Measurements from ENCODE around the gene SLITRK4. TPM values are rescaled to one million over a fixed set of nuclear protein-coding genes. Genes with fewer than 3 reads are reported as not detected.

SLITRK4 gene
- total RNA-seq, 3 donors from 2014 or later: not detected

DNA sequence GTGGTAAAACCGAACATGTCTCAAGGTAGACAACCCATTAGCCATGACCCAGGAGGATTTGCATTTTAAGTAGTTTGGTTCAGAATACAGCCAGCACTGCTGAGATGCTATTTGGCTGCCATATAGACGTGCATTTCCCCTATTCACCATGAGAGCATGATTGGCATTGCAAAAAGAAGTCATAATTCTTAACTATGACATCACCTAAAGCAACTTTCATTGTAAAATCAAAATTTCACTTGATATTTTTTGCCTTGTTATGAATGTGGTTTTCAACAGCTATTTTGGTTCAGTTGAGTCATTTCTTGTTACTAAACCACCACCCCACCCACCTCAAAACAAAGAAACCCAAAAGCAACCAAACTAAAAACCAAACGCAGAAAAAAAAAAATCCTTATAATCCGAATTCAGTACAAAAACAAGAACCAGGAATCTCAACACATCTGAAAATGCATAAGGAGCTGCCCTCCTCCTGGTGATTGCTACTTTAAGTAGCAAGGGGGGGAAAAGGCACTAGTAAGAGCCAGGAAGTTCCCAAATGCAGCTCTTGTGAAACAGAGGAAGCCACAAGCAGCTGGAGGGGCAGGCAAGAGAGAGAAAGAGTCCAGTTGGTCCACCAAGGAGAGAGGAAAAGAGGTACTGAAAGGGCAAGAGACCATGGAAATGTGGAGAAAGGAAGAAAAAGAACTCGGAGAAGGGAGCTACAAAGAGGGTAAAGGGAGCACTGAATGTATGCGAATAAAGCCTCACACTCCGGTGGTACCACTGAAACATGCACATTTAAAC is 3.1 kb downstream of the SLITRK4 start:
- H3K4me3 Mint-ChIP-seq: no peak overlapping the region

DNA sequence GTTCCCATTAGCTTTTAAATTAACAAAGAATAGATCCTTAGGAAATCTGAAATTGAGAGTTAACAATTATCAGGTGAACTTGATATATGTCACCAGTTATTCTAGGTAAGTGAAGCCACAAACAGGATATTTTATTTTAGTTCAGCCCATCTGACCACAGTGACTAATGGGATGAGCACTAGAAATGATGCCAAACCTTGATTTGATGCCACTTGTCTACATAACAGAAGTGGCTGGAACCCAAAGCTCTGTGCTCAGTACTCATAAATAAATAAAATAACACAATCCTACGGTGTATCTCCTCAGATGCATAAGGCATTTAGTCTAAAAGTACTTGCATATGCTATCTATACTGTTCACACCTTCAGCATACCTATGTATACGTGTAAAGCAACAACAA is 12.2 kb downstream of the SLITRK4 start:
- ATAC-seq: no peak
- Mint-ChIP-seq H3K27me3 (ENCODE audit: low read depth) (no peaks in the 10 kb centered on the region), H3K36me3 (ENCODE audit: insufficient read depth) (no peaks in the 10 kb centered on the region), H3K4me1 (ENCODE audit: low read depth) (no peaks in the 10 kb centered on the region), H3K9me3 (no peaks in the 10 kb centered on the region), H3K4me3 (no peak overlapping the region)
- no peak for DNase-seq

More for the DNA sequence above, 3.1 kb downstream of the SLITRK4 start:
- no peaks in the 10 kb centered on the region for H3K4me1 Mint-ChIP-seq (ENCODE audit: low read depth)
- DNase-seq (no peak), ATAC-seq (no peak)
- H3K36me3 Mint-ChIP-seq (ENCODE audit: insufficient read depth): no peaks in the 10 kb centered on the region
- peaks cover 22% of the 10 kb centered on the region for H3K27me3 Mint-ChIP-seq (ENCODE audit: low read depth)
- peaks cover 4% of the 10 kb centered on the region for H3K9me3 Mint-ChIP-seq

DNA sequence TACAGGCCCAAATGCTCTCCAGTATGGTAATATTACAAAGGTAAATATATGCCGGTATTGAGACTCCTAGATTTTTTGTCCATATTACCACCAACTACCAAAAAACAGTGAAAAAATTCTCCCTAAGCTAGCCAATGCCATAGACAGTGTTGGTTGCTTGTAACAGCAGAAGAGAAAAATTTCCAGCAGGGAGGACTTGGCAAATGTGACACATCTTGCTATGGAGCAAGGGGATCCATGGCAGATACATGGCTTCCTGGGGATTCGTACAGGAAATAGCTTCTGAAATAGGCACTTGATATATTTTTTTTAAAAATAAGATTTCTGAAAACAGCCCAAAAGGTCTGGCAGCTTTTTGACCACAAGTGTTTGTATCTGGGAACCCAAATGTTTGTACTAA is 14.6 kb downstream of the SLITRK4 start:
- no peak overlapping the region for H3K4me3 Mint-ChIP-seq
- ATAC-seq (no peak), DNase-seq (no peak)
- no peaks in the 10 kb centered on the region for H3K9me3 Mint-ChIP-seq
- H3K36me3 Mint-ChIP-seq (ENCODE audit: insufficient read depth): no peaks in the 10 kb centered on the region
- H3K4me1 Mint-ChIP-seq (ENCODE audit: low read depth): no peaks in the 10 kb centered on the region
- H3K27me3 Mint-ChIP-seq (ENCODE audit: low read depth): no peaks in the 10 kb centered on the region

DNA sequence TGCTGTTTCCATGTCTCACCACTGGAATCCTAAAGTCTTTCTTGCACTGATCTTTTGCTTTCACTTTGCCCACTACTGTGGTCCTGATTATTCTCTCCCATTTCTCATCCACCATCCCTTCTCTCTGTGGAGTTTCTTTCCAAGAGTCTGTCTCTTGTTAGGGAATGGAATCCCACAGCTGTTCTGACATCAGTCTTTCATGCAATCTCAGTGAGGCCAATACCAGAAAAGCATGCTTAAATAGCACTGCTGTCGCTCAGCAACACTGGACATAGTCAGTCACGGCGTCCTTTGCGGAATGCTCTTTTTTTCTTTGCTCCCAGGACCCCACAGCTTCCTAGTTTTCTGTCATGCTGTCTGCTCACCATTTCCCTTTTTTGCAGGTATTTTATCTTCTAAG is 20.1 kb downstream of the SLITRK4 start:
- Mint-ChIP-seq H3K27me3 (ENCODE audit: low read depth) (no peaks in the 10 kb centered on the region), H3K9me3 (peaks cover 3% of the 10 kb centered on the region), H3K4me3 (no peak overlapping the region), H3K4me1 (ENCODE audit: low read depth) (no peaks in the 10 kb centered on the region), H3K36me3 (ENCODE audit: insufficient read depth) (no peaks in the 10 kb centered on the region)
- no peak for ATAC-seq
- DNase-seq: no peak

DNA sequence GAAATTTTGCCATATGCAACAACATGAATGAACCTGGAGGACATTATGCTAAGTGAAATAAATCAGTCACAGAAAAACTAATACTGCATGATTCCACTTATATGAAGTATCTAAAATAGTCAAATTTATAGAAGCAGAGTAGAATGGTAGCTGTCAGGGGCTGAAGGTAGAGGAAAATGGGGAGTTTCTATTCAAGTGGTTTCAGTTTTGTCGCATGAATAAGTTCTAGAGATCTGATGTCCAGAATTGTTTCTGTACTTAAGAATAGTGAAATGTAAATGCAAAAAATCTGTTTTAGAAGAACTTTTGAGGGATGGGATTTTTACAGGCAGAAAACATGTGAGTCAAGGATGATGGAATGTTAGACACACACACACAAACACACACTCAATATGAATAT is 34.1 kb downstream of the SLITRK4 start:
- no peak for ATAC-seq
- H3K36me3 Mint-ChIP-seq (ENCODE audit: insufficient read depth): no peaks in the 10 kb centered on the region
- H3K4me1 Mint-ChIP-seq (ENCODE audit: low read depth): no peaks in the 10 kb centered on the region
- no peaks in the 10 kb centered on the region for H3K27me3 Mint-ChIP-seq (ENCODE audit: low read depth)
- H3K9me3 Mint-ChIP-seq: no peaks in the 10 kb centered on the region
- DNase-seq: no peak
- H3K4me3 Mint-ChIP-seq: no peak overlapping the region

DNA sequence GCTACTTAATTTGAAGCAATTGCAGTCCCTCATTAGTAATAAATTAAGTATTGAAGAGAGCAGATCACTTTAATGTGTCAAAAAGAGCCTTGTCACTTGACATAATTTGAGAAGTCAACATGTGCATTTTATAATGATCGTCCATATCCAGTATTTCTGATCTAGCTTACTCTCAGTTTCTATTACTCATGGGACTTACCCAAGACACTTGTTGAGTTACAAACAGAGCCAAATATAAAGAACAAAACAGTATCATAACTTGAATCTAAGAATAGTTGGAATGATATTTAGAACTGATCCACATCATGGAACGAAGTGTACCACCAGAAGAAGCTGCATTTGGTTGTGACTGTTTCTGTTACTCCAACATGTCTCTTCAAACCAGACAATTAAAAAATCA is 54.7 kb downstream of the SLITRK4 start:
- no peak for ATAC-seq
- H3K4me1 Mint-ChIP-seq (ENCODE audit: low read depth): no peaks in the 10 kb centered on the region
- no peaks in the 10 kb centered on the region for H3K9me3 Mint-ChIP-seq
- H3K36me3 Mint-ChIP-seq (ENCODE audit: insufficient read depth): no peaks in the 10 kb centered on the region
- no peak for DNase-seq
- H3K27me3 Mint-ChIP-seq (ENCODE audit: low read depth): no peaks in the 10 kb centered on the region
- no peak overlapping the region for H3K4me3 Mint-ChIP-seq

DNA sequence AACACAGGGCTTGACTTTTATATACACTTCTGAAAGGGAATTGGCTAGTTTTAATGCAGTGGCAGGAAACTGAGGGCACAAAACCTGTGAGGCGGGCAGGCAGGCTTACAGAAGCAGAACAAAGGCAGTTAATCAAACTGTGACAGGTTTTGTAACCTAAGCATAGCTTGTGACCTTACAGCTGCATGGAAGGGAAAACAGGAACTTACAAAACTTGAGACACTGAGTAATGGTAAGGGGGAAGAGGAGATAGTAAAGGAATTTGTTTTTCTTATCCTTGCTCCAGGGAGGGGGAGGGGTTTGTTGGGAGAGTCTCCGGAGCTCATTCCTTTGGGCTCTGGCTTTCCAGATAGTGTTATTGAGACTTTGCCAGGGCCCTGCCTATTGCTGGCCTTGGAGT is 55.6 kb downstream of the SLITRK4 start:
- Mint-ChIP-seq H3K9me3 (no peaks in the 10 kb centered on the region), H3K36me3 (ENCODE audit: insufficient read depth) (no peaks in the 10 kb centered on the region), H3K4me3 (no peak overlapping the region), H3K4me1 (ENCODE audit: low read depth) (no peaks in the 10 kb centered on the region), H3K27me3 (ENCODE audit: low read depth) (no peaks in the 10 kb centered on the region)
- DNase-seq: no peak
- no peak for ATAC-seq

Other genes starting within 250 kb of the SLITRK4 start
- not detected for gene SPANXN3, start 118.6 kb downstream of the SLITRK4 start, total RNA-seq
- not detected for gene SPANXN2, start 84.7 kb upstream of the SLITRK4 start, total RNA-seq
- not detected for gene UBE2NL, start 248.0 kb upstream of the SLITRK4 start, total RNA-seq